H54 (cell line): ENCODE measurements around the gene BTBD7.

Experiments used
- DNase-seq: peaks from one replicate; pipeline ENCODE4 v3.0.0; 2011; ENCODE audit warnings: low spot score, mixed read lengths; ENCODE audit not compliant: insufficient read length
- FAIRE-seq: peaks from 3 replicates; lab custom pipeline; 2011; peaks lifted over from hg19 to GRCh38; lab: Jason Lieb, UNC
- POLR2A ChIP-seq: IDR thresholded peaks from 2 replicates; pipeline ENCODE4 v1.6.1; 2011; ENCODE audit warnings: low read depth, mild to moderate bottlenecking, low read length

Gene BTBD7

GRCh38 chr14:93232159-93232558 is 100.7 kb downstream of the BTBD7 start:
- FAIRE-seq (no peak), DNase-seq (no peak)
- no peak for TF ChIP-seq POLR2A

- FAIRE-seq: no peak
- no peak for TF ChIP-seq POLR2A
- DNase-seq: no peak
Observed at GRCh38 chr14:93231129-93231979, 101.5 kb downstream of the BTBD7 start.

DNA sequence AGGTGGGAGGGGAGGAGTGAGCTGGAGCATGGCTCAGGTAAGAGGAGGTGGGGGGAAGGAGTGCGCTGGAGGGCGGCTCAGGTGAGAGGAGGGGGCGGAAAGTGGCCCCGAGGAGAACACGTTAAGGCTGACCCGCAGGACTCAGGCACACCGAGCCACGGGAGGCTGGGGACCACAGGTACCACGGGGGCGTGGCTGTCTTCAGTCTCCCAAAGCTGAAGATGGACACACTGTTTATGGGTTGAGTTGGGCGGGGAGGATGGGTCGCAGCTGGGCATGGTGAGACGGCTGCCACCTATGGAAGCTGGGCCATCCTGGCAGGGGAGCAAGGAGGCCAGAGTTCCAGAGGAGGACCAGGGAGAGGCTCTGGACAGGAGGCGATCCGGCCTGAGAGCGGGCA is 102.3 kb downstream of the BTBD7 start:
- TF ChIP-seq POLR2A: no peak
- FAIRE-seq (no peak), DNase-seq (no peak)

DNA sequence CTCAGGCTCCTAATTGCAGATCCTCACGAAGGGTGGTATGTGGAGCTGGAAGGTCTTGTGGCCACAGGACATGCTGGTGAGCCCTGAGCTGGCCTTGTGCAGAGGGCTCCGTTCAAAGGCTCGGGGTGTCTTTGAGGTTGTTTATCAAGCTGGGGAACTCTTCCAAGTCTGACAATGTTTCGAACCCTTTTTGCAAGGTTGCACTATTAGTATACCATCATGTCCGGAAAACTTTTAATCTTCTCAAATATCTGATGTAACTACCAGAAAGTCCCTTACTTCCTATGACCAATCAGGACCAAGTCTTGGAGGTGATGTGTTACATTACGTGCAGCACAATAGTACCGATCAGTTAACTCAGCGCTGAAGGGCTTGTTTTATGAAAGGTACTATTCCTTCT is 104.3 kb downstream of the BTBD7 start:
- FAIRE-seq (no peak), DNase-seq (no peak)
- no peak for TF ChIP-seq POLR2A

GRCh38 chr14:93223565-93223964 is 109.3 kb downstream of the BTBD7 start:
- FAIRE-seq: no peak
- DNase-seq: no peak
- TF ChIP-seq POLR2A: no peak

DNA sequence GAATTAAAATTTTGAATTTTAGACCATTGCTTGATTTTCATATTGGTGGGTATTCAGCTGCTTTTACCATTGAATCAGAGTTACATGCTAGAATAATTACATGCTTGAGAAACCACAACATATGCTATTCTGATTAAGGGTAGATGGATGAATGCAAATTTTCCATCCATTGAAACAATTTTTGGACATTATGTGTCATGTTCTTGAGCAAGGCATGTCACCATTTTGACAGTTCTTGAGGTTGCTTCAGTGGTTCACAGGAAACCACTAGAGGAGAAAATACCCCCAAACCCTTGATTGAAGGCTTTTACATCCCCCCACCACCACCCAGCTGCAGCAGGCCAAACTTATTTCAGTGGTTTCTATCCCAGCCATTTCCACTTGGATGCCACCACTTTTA is 112.3 kb downstream of the BTBD7 start:
- FAIRE-seq: no peak
- TF ChIP-seq POLR2A: no peak
- no peak for DNase-seq

DNA sequence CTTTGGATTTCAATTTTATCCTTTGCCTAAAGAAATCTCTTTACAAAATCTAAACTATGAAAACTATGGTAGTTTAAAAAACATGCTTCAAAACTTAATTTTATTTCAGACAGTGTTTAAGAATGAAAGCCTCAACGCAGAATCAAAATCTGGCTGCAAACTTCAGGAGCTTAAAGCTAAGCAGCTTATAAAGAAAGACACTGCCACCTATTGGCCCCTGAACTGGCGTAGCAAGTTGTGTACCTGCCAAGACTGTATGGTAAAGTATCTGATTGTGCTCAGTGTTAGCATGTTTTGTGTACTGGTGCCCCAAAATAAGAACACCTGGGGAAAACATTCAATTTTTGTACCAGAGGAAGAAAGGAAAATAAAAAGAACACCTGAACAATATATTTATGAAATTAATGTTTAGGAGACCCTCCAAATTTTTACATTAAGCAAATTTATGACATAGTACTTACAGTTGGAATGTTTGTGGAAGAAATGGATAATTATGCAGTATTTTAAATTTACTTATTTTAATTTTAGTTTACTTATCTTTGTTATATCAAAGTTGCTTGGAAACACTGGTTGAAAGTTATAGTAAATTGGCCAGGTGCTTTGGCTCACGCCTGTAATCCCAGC is 113.6 kb downstream of the BTBD7 start:
- no peak for TF ChIP-seq POLR2A
- DNase-seq (no peak), FAIRE-seq (peak; percentile 93)

GRCh38 chr14:93214598-93214997 is 118.2 kb downstream of the BTBD7 start:
- TF ChIP-seq POLR2A: no peak
- DNase-seq (no peak), FAIRE-seq (no peak)

DNA sequence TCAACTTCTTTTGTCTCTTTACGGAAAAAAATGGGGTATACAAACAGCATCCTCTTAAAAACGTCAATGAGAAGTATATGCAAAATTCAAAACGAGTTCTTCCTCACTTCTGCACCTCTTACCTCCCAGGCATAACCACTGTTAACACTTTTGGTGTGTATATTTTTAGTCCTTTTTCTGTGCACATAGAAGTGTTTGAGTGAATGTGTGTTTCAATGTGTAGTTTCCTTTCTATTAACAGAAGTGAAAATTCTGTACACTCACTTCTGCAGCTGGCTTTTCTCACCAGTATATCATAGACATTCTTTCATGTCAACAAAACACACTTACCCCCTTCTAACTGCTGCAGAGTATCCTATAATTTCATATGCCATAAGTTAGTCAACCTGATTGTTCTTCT is 120.4 kb downstream of the BTBD7 start:
- no peak for FAIRE-seq
- no peak for DNase-seq
- no peak for TF ChIP-seq POLR2A

GRCh38 chr14:93207468-93208308 is 125.1 kb downstream of the BTBD7 start:
- no peak for TF ChIP-seq POLR2A
- DNase-seq (peak; percentile 31), FAIRE-seq (peak; percentile 92)

- DNase-seq (peak; percentile 83), FAIRE-seq (peak; percentile 97)
- TF ChIP-seq POLR2A: peak; percentile 52
Observed at GRCh38 chr14:93206793-93207467, 125.9 kb downstream of the BTBD7 start, which contains the start of the genes GON7 and UBR7. GON7 (minus strand) TSS chr14:93207065; CDS start chr14:93207037, 28 bp downstream. UBR7 (plus strand) TSS chr14:93207256; CDS start chr14:93207292, 36 bp downstream.

DNA sequence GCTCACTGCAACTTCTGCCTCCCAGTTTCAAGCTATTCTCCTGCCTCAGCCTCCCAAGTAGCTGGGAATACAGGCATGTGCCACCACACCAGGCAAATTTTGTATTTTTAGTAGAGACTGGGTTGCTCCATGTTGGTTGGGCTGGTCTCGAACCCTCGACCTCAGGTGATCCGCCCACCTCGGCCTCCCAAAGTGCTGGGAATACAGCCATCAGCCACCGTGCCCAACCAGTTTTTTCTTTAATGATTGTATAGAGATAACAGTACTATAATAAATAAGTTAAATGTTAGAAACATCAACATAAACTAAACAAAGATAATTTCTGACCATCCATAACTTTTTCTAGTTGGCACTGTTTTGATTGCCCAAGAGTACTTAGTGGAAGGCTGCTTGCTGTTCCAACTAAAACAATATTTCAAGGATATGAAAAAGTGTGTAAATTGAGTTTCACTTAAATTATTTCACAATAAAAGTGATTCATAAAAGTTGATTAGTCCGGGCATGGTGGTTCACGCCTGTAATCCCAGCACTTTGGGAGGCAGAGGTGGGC is 131.6 kb downstream of the BTBD7 start:
- DNase-seq (no peak), FAIRE-seq (no peak)
- TF ChIP-seq POLR2A: no peak

- FAIRE-seq: no peak
- DNase-seq: no peak
- TF ChIP-seq POLR2A: no peak
Observed at GRCh38 chr14:93200553-93200952, 132.3 kb downstream of the BTBD7 start.
